Keratinocyte (primary cell): ENCODE measurements around the gene AGBL2. TPM values are rescaled to one million over a fixed set of nuclear protein-coding genes. Genes with fewer than 3 reads are reported as not detected.

ENCODE experiments used
- DNase-seq: peaks from one replicate; pipeline ENCODE4 v3.0.0-alpha.2; 2011; ENCODE audit warnings: low read depth, missing footprints, low spot score
- FAIRE-seq: peaks from 2 replicates; lab custom pipeline; 2011; peaks lifted over from hg19 to GRCh38; lab: Jason Lieb, UNC
- H2AFZ ChIP-seq: 2 replicates; pipeline ENCODE4 v1.6.0; 2012; ENCODE audit warnings: low read length, control low read depth, inconsistent platforms; ENCODE audit not compliant: control insufficient read depth
- H3K27ac ChIP-seq: 2 replicates; pipeline ENCODE4 v1.5.1; 2011; ENCODE audit warnings: low read length; ENCODE audit not compliant: control insufficient read depth, insufficient read depth
- H3K27me3 ChIP-seq: 3 replicates; pipeline ENCODE4 v1.6.0; 2011; ENCODE audit warnings: low read length; ENCODE audit not compliant: control insufficient read depth, insufficient read depth; ENCODE audit errors: extremely low read depth
- H3K36me3 ChIP-seq, 2 experiments: 2 replicates in 1 of 2; 3 replicates in 1 of 2; pipeline ENCODE4 v1.5.1; 2011; ENCODE audit warnings: low read length in 2 of 2, mild to moderate bottlenecking in 1 of 2; ENCODE audit not compliant: control insufficient read depth in 2 of 2, insufficient read depth in 2 of 2; ENCODE audit errors: extremely low read depth in 1 of 2
- H3K4me1 ChIP-seq: 3 replicates; pipeline ENCODE4 v1.5.1; 2011; ENCODE audit warnings: low read length; ENCODE audit not compliant: control insufficient read depth, insufficient read depth; ENCODE audit errors: extremely low read depth
- H3K4me2 ChIP-seq: 3 replicates; pipeline ENCODE4 v1.6.0; 2011; ENCODE audit warnings: low read depth, low read length; ENCODE audit not compliant: control insufficient read depth, insufficient read depth; ENCODE audit errors: extremely low read depth
- H3K4me3 ChIP-seq, 3 experiments: fragments of 200-600 bp in 1 of 3; sonication (generic) in 1 of 3; 2 replicates in 2 of 3; 3 replicates in 1 of 3; pipeline ENCODE4 v1.5.1; 2011 to 2016; ENCODE audit warnings: low read length in 3 of 3, mild to moderate bottlenecking in 3 of 3, control low read depth in 2 of 3, inconsistent platforms in 1 of 3, low read depth in 1 of 3, mixed read lengths in 1 of 3, mixed run types in 1 of 3, moderate library complexity in 1 of 3; ENCODE audit not compliant: control insufficient read depth in 2 of 3, insufficient read depth in 2 of 3; ENCODE audit errors: extremely low read depth in 1 of 3
- H3K79me2 ChIP-seq: 2 replicates; pipeline ENCODE4 v1.6.0; 2012; ENCODE audit warnings: low read length; ENCODE audit not compliant: control insufficient read depth, insufficient read depth
- H3K9ac ChIP-seq: 3 replicates; pipeline ENCODE4 v1.6.0; 2011; ENCODE audit warnings: low read length; ENCODE audit not compliant: control insufficient read depth, insufficient read depth; ENCODE audit errors: extremely low read depth
- H3K9me1 ChIP-seq: 3 replicates; pipeline ENCODE4 v1.6.0; 2011; ENCODE audit warnings: low read length; ENCODE audit not compliant: control insufficient read depth, insufficient read depth; ENCODE audit errors: extremely low read depth
- H3K9me3 ChIP-seq: 2 replicates; pipeline ENCODE4 v1.5.1; 2012; ENCODE audit warnings: low read depth, low read length; ENCODE audit not compliant: control insufficient read depth
- H4K20me1 ChIP-seq: 3 replicates; pipeline ENCODE4 v1.6.0; 2011; ENCODE audit warnings: low read length; ENCODE audit not compliant: control insufficient read depth, insufficient read depth; ENCODE audit errors: extremely low read depth
- EZH2 ChIP-seq: IDR thresholded peaks from one replicate; pipeline ENCODE4 v1.6.1; 2012; ENCODE audit warnings: inconsistent platforms, mild to moderate bottlenecking, low read length, moderate library complexity
- dilution Hi-C: fragments of 300-500 bp; cut with MboI; formaldehyde crosslinking; loops from one replicate; pipeline ENCODE4 v1.7.0; 2020; ENCODE audit warnings: low sequenced_read_pairs; ENCODE audit not compliant: extremely low pct_ligation_motif_present
- polyA plus RNA-seq, 5 experiments: library from polyadenylated mRNA; depleted of rRNA in 3 of 5; stranded (reverse) in 3 of 5; stranded (forward) in 1 of 5; unstranded in 1 of 5; fragments of >200 nt; gene quantifications; 1 replicate in 1 of 5; 2 replicates in 3 of 5; 3 replicates in 1 of 5; pipeline versions ENCODE4 v1.2.1 to v1.2.3, GENCODE V29; 2011 to 2012; ENCODE audit warnings: missing spikeins in 2 of 5, low read depth in 1 of 5, low replicate concordance in 1 of 5
- TF ChIP-seq, protein P1 (sequence below), 3 experiments: IDR thresholded peaks in 1 of 3; conservative IDR thresholded peaks in 1 of 3; optimal IDR thresholded peaks in 1 of 3; 2 replicates in 2 of 3; 3 replicates in 1 of 3; pipeline versions ENCODE3 to v1.5.1; 2011; ENCODE audit warnings: low read length in 3 of 3, mild to moderate bottlenecking in 3 of 3, moderate library complexity in 2 of 3, control low read depth in 1 of 3, inconsistent platforms in 1 of 3; ENCODE audit not compliant: insufficient read depth in 2 of 3; ENCODE audit errors: extremely low read depth in 1 of 3

The AGBL2 gene
- polyA plus RNA-seq, 1 donor (not counting 4 experiments of a cell fraction or from before 2014, with no cell fraction given), result 1.3 TPM

DNA sequence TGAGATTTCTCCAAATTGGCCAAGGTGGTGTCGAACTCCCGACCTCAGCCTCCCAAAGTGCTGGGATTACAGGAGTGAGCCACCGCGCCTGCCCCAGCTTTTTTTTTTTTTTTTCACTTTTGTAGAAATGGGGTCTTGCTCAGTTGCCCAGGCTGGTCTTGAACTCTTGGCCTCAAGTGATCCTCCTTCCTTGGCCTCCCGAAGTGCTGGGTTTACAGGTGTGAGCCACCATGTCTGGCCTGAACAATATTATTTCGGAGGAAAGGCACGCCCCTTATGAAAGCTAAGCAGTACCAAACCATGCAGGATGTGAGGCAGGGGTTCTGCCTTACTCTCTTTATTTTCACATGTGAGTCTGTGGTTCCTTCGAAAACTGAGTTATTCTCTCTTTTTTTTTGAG, 88.9 kb downstream of the AGBL2 start:
- Histone ChIP-seq H3K9me3 (no peaks in the 10 kb centered on the region), H3K4me1 (no peaks in the 10 kb centered on the region), H3K27me3 (no peaks in the 10 kb centered on the region), H3K36me3 (peaks cover 28 to 30% of the 10 kb centered on the region in 2 experiments), H3K79me2 (no peaks in the 10 kb centered on the region), H3K27ac (no peak overlapping the region), H3K4me3 (no peak overlapping the region), H4K20me1 (no peaks in the 10 kb centered on the region), H3K9me1 (no peaks in the 10 kb centered on the region), H3K4me2 (no peak overlapping the region), H2AFZ (no peak overlapping the region), H3K9ac (no peak overlapping the region)
- no peak for DNase-seq
- no peak for FAIRE-seq
- no peak for TF ChIP-seq EZH2
- TF ChIP-seq, protein P1, sequence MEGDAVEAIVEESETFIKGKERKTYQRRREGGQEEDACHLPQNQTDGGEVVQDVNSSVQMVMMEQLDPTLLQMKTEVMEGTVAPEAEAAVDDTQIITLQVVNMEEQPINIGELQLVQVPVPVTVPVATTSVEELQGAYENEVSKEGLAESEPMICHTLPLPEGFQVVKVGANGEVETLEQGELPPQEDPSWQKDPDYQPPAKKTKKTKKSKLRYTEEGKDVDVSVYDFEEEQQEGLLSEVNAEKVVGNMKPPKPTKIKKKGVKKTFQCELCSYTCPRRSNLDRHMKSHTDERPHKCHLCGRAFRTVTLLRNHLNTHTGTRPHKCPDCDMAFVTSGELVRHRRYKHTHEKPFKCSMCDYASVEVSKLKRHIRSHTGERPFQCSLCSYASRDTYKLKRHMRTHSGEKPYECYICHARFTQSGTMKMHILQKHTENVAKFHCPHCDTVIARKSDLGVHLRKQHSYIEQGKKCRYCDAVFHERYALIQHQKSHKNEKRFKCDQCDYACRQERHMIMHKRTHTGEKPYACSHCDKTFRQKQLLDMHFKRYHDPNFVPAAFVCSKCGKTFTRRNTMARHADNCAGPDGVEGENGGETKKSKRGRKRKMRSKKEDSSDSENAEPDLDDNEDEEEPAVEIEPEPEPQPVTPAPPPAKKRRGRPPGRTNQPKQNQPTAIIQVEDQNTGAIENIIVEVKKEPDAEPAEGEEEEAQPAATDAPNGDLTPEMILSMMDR (optimal IDR thresholded peaks at IDR 0.05 in 1 of 3, IDR thresholded peaks at IDR 0.05 in 1 of 3, conservative IDR thresholded peaks at IDR 0.05 in 1 of 3; ENCODE audit: extremely low read depth in 1 of 3, insufficient read depth in 2 of 3, low read length in 3 of 3), result no peak
- dilution Hi-C loops, result no loop called here

DNA sequence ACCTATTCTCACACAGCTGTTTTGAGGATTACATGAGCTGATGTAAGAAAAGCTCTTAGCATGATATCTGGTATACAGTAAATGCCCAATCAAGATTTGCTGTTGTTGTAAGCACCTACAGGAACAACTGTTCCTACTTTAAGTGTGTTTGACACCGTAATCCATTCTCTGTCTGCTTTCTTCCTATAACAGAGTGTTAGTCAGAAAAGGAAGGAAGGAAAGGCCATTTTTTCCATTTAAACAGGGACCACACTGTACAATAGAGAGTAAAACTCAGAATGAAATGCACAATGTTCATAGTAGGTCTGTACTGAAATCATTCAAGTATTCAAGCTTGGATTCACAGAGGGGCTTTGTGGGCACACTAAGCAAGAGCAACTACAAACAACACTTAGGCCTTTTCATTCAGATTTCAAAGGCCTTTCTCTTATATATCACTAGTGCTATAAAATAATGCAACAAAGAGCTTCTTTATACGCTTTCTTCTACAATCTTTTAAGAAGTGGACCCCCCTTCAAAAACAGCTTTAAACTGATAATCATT, 94.3 kb downstream of the AGBL2 start:
- H3K27ac ChIP-seq, result peak overlapping the region; percentile 12
- no peak overlapping the region for H3K4me2 ChIP-seq
- dilution Hi-C loops, result no loop called here
- H2AFZ ChIP-seq, result no peak overlapping the region
- no peak overlapping the region for H3K4me3 ChIP-seq
- TF ChIP-seq EZH2, result no peak
- TF ChIP-seq, protein P1 (optimal IDR thresholded peaks at IDR 0.05 in 1 of 3, IDR thresholded peaks at IDR 0.05 in 1 of 3, conservative IDR thresholded peaks at IDR 0.05 in 1 of 3; ENCODE audit: extremely low read depth in 1 of 3, insufficient read depth in 2 of 3, low read length in 3 of 3), result no peak
- H3K9me1 ChIP-seq, result no peaks in the 10 kb centered on the region
- H3K27me3 ChIP-seq, result no peaks in the 10 kb centered on the region
- H3K9me3 ChIP-seq, result no peaks in the 10 kb centered on the region
- H3K9ac ChIP-seq, result no peak overlapping the region
- H3K4me1 ChIP-seq, result no peaks in the 10 kb centered on the region
- H3K36me3 ChIP-seq, result peaks cover 21 to 30% of the 10 kb centered on the region in 2 experiments
- FAIRE-seq, result no peak
- DNase-seq, result no peak
- no peaks in the 10 kb centered on the region for H4K20me1 ChIP-seq
- no peaks in the 10 kb centered on the region for H3K79me2 ChIP-seq
